Osteoblast (primary cell): ENCODE measurements around the gene CARHSP1. TPM values are rescaled to one million over a fixed set of nuclear protein-coding genes. Genes with fewer than 3 reads are reported as not detected.

Experiments used
- DNase-seq: peaks from one replicate; pipeline ENCODE4 v3.0.0; 2011; ENCODE audit warnings: low spot score, mixed read lengths; ENCODE audit not compliant: insufficient read length; ENCODE audit errors: missing footprints
- H2AFZ ChIP-seq: 2 replicates; pipeline ENCODE4 v1.6.0; 2011; ENCODE audit warnings: mild to moderate bottlenecking, low read length
- H3K27ac ChIP-seq: 2 replicates; pipeline ENCODE4 v1.5.1; 2011; ENCODE audit warnings: mild to moderate bottlenecking, low read depth, low read length, moderate library complexity
- H3K27me3 ChIP-seq: 2 replicates; pipeline ENCODE4 v1.6.0; 2012; ENCODE audit warnings: mild to moderate bottlenecking, control low read depth, inconsistent platforms, low read length, moderate library complexity; ENCODE audit not compliant: insufficient read depth
- H3K36me3 ChIP-seq: 2 replicates; pipeline ENCODE4 v1.5.1; 2011; ENCODE audit warnings: mild to moderate bottlenecking, low read length, control low read depth, moderate library complexity; ENCODE audit not compliant: insufficient read depth
- H3K4me1 ChIP-seq: 2 replicates; pipeline ENCODE4 v1.5.1; 2011; ENCODE audit warnings: mild to moderate bottlenecking, low read length, control low read depth, moderate library complexity; ENCODE audit not compliant: insufficient read depth
- H3K4me2 ChIP-seq: 2 replicates; pipeline ENCODE4 v1.6.0; 2011; ENCODE audit warnings: mild to moderate bottlenecking, low read length; ENCODE audit not compliant: insufficient read depth
- H3K4me3 ChIP-seq: fragments of 200-600 bp; sonication (generic); 3 replicates; pipeline ENCODE4 v1.5.1; 2012; ENCODE audit warnings: mild to moderate bottlenecking, low read length, inconsistent platforms; ENCODE audit not compliant: insufficient read depth
- H3K79me2 ChIP-seq: 2 replicates; pipeline ENCODE4 v1.6.0; 2012; ENCODE audit warnings: mild to moderate bottlenecking, low read length, control low read depth, inconsistent platforms; ENCODE audit not compliant: insufficient read depth
- H3K9me3 ChIP-seq: 2 replicates; pipeline ENCODE4 v1.5.1; 2011; ENCODE audit warnings: low read depth, low read length, control low read depth
- H4K20me1 ChIP-seq: 2 replicates; pipeline ENCODE4 v1.6.0; 2012; ENCODE audit warnings: mild to moderate bottlenecking, low read length, control low read depth; ENCODE audit not compliant: insufficient read depth
- total RNA-seq: library from RNA; depleted of rRNA; stranded (reverse); fragments of >200 nt; gene quantifications from 2 replicates; pipeline ENCODE4 v1.2.3, GENCODE V29; 2012
- TF ChIP-seq, protein P1 (sequence below): IDR thresholded peaks from 2 replicates; pipeline ENCODE4 v1.5.1; 2011; ENCODE audit warnings: mild to moderate bottlenecking, low read depth, low read length, moderate library complexity; ENCODE audit errors: extremely low read depth

CARHSP1 gene
- total RNA-seq, 1 donor = 92.6 TPM

DNA sequence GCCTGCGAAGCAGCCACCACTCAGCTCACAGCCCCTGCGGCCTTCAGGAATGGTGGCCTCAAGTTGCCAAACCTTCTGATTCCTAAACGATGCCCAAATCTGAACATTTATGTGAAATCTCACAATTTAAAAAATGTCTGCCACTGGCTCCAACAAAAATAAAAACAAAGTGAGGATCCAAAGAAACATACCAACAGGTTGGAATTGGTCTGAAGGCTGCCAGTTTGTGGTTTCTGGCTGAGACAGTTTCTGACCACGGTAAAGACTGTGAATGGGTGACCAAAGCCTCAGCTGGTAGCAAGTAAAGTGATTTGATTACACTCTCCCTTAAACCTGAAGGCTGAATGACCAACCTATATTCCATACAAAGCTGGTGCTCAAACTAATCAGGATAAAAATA is 38.3 kb upstream of the CARHSP1 start:
- no peak for DNase-seq
- H4K20me1 ChIP-seq = peaks cover 25% of the 10 kb centered on the region
- H3K4me2 ChIP-seq = peak overlapping the region; percentile 4
- TF ChIP-seq, protein P1, sequence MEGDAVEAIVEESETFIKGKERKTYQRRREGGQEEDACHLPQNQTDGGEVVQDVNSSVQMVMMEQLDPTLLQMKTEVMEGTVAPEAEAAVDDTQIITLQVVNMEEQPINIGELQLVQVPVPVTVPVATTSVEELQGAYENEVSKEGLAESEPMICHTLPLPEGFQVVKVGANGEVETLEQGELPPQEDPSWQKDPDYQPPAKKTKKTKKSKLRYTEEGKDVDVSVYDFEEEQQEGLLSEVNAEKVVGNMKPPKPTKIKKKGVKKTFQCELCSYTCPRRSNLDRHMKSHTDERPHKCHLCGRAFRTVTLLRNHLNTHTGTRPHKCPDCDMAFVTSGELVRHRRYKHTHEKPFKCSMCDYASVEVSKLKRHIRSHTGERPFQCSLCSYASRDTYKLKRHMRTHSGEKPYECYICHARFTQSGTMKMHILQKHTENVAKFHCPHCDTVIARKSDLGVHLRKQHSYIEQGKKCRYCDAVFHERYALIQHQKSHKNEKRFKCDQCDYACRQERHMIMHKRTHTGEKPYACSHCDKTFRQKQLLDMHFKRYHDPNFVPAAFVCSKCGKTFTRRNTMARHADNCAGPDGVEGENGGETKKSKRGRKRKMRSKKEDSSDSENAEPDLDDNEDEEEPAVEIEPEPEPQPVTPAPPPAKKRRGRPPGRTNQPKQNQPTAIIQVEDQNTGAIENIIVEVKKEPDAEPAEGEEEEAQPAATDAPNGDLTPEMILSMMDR = no peak
- no peaks in the 10 kb centered on the region for H3K9me3 ChIP-seq
- peaks cover 6% of the 10 kb centered on the region for H3K4me1 ChIP-seq
- H3K27ac ChIP-seq = peak overlapping the region; percentile 47
- peaks cover 81% of the 10 kb centered on the region for H3K36me3 ChIP-seq
- H3K4me3 ChIP-seq = no peak overlapping the region
- H2AFZ ChIP-seq = no peak overlapping the region
- peaks cover 25% of the 10 kb centered on the region for H3K79me2 ChIP-seq
- H3K27me3 ChIP-seq = no peaks in the 10 kb centered on the region

DNA sequence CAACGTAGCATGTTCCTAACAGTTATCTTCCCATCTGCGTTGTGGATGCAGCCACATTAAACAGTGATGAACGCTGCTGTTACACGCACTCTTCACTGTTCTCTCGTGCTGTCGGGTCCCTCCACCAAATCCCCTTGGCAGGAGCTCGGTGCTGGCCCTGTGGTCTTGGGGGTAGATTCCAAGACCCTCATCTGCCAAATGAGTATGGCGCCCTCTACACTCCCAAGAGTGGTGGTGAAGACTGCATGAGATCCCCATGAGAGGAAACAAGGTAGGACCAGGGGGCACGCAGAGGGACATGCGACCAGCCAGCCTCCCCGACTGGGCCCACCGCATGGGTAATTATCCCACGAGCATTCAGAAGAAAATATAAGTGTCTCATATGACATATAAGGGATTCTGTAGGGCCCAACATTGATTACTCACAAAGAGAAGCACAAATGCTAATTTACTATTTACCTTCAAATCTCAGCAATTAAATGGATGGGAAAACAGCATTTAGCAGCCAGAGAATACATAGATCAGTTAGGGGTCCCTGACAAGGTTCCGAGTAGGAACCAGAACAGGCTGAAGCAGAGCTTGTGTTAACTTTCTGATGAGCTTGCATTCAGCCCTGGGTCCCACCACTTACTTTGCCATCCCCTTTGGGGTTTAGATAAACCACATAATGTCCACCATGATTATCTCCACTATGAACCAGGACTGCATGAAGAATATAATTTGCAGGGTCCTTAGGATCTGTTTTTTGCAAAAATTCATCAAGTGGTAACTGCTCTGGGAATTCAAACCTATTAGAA is 37.2 kb upstream of the CARHSP1 start:
- Histone ChIP-seq H3K36me3 (peaks cover 82% of the 10 kb centered on the region), H3K9me3 (no peaks in the 10 kb centered on the region), H2AFZ (no peak overlapping the region), H4K20me1 (peaks cover 14% of the 10 kb centered on the region), H3K27ac (no peak overlapping the region), H3K4me3 (no peak overlapping the region), H3K4me2 (no peak overlapping the region), H3K79me2 (peaks cover 15% of the 10 kb centered on the region), H3K4me1 (peaks cover 6% of the 10 kb centered on the region), H3K27me3 (no peaks in the 10 kb centered on the region)
- TF ChIP-seq, protein P1 = peak; percentile 29
- DNase-seq = no peak

DNA sequence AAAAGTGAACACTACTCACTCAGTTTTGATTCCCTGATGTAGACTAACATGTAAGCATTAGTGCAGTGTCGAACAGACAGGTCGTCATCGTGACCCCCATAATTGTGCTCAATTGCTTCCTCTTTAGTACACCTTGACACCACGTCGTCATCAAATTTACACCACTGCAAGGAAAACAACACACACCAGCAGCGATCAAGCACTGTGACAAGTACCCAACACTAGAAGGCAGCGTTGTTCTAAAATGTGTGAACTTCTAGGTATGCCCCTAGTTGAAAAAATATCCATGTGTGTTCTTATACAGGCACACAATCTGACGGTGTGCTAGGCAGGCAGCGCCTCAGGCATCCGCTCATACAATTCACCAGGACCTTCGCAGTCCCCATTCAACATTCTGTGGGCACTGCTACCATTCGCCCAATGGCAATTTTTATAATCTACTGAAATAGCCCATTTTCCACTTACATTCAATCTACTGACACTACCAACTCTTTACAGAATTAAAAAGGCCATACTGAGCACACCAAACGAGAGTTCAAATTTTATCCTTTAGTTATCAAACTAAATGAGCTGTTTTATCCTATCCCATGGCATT is 36.5 kb upstream of the CARHSP1 start:
- peaks cover 10% of the 10 kb centered on the region for H3K79me2 ChIP-seq
- no peaks in the 10 kb centered on the region for H3K27me3 ChIP-seq
- TF ChIP-seq, protein P1 = peak; percentile 52
- DNase-seq = no peak
- peaks cover 6% of the 10 kb centered on the region for H3K4me1 ChIP-seq
- H3K27ac ChIP-seq = no peak overlapping the region
- no peak overlapping the region for H3K4me2 ChIP-seq
- no peaks in the 10 kb centered on the region for H3K9me3 ChIP-seq
- H4K20me1 ChIP-seq = peaks cover 10% of the 10 kb centered on the region
- H2AFZ ChIP-seq = no peak overlapping the region
- H3K4me3 ChIP-seq = no peak overlapping the region
- H3K36me3 ChIP-seq = peaks cover 82% of the 10 kb centered on the region

DNA sequence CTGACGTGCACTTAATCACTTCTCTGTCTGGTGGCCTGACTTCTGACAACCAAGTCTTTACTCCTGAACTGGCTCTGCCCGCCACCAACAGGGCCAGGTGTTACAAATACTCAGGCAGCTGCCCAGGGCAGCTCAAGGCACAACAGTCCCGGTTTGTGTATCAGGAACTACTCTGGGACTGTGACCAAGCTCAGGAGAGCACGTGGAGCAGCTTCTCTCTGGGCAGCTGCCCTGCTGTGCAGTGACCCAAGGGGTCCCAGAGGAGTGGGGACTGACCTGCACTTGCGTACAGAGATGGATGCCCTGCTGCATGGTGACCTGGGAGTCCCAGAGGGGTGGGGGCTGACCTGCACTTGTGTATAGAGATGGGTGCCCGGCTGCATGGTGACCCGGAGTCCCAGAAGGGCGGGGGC is 35.2 kb upstream of the CARHSP1 start:
- Histone ChIP-seq H3K27ac (no peak overlapping the region), H4K20me1 (peaks cover 10% of the 10 kb centered on the region), H3K36me3 (peaks cover 93% of the 10 kb centered on the region), H3K4me3 (no peak overlapping the region), H2AFZ (no peak overlapping the region), H3K4me2 (no peak overlapping the region), H3K4me1 (peaks cover 6% of the 10 kb centered on the region), H3K79me2 (peaks cover 7% of the 10 kb centered on the region), H3K27me3 (no peaks in the 10 kb centered on the region), H3K9me3 (no peaks in the 10 kb centered on the region)
- DNase-seq = no peak
- TF ChIP-seq, protein P1 = no peak
